AG08395 (cell line): ENCODE data around the gene FOXJ3.

ENCODE experiments used
- DNase-seq: peaks from one replicate; pipeline ENCODE4 v3.0.0; 2012; ENCODE audit warnings: mixed read lengths, low spot score

Gene FOXJ3

GRCh38 chr1:42144711-42145388, 190.2 kb downstream of the FOXJ3 start:
- no peak for DNase-seq

GRCh38 chr1:42143896-42144710, 190.9 kb downstream of the FOXJ3 start:
- no peak for DNase-seq

- DNase-seq = no peak
These were observed 191.9 kb downstream of the FOXJ3 start for GRCh38 chr1:42142894-42143675.

- DNase-seq = no peak
These were observed 193.1 kb downstream of the FOXJ3 start for GRCh38 chr1:42141978-42142377.

- DNase-seq = no peak
These were observed 194.8 kb downstream of the FOXJ3 start for GRCh38 chr1:42140191-42140590.

- DNase-seq = no peak
These were observed 195.6 kb downstream of the FOXJ3 start for GRCh38 chr1:42139444-42139843.

GRCh38 chr1:42138586-42138985, 196.4 kb downstream of the FOXJ3 start:
- DNase-seq = no peak

- DNase-seq = no peak
These were observed 197.3 kb downstream of the FOXJ3 start for GRCh38 chr1:42137766-42138165.

GRCh38 chr1:42136466-42136865, 198.6 kb downstream of the FOXJ3 start:
- no peak for DNase-seq

- no peak for DNase-seq
These were observed 199.6 kb downstream of the FOXJ3 start for GRCh38 chr1:42135426-42135825.

GRCh38 chr1:42133809-42134526, 201.1 kb downstream of the FOXJ3 start:
- no peak for DNase-seq

- DNase-seq = no peak
These were observed 201.6 kb downstream of the FOXJ3 start for GRCh38 chr1:42133390-42133789.

GRCh38 chr1:42130061-42130660, 204.9 kb downstream of the FOXJ3 start:
- no peak for DNase-seq

- DNase-seq = no peak
These were observed 206.1 kb downstream of the FOXJ3 start for GRCh38 chr1:42128964-42129363.

- DNase-seq = no peak
These were observed 206.5 kb downstream of the FOXJ3 start for GRCh38 chr1:42128499-42128898.

GRCh38 chr1:42127767-42128166, 207.3 kb downstream of the FOXJ3 start:
- DNase-seq = no peak
